Astrocyte of the hippocampus (primary cell): ENCODE results near the gene RNF145.
"Not testable (repeated sequence)": the region's sequence is repeated elsewhere in the genome, so short reads cannot be mapped to it uniquely, and the experiment has no call there.

Source experiments
- DNase-seq: peaks from one replicate; pipeline ENCODE4 v3.0.0; 2011; ENCODE audit warnings: low read depth, low spot score

RNF145 gene

GRCh38 chr5:159189310-159189709 lies 20.0 kb downstream of the RNF145 start:
- no peak for DNase-seq

GRCh38 chr5:159187719-159188118 lies 21.6 kb downstream of the RNF145 start:
- DNase-seq = no peak

GRCh38 chr5:159186319-159186718 lies 23.0 kb downstream of the RNF145 start:
- DNase-seq = peak; percentile 23

GRCh38 chr5:159185773-159186172 lies 23.6 kb downstream of the RNF145 start:
- DNase-seq = no peak

- DNase-seq = peak; percentile 85
Observed at GRCh38 chr5:159184858-159185381, 24.4 kb downstream of the RNF145 start.

- DNase-seq = peak; percentile 34
Observed at GRCh38 chr5:159184236-159184635, 25.1 kb downstream of the RNF145 start.

- DNase-seq = no peak
Observed at GRCh38 chr5:159183247-159183646, 26.1 kb downstream of the RNF145 start.

GRCh38 chr5:159182691-159183090 lies 26.7 kb downstream of the RNF145 start:
- DNase-seq = peak; percentile 20

- no peak for DNase-seq
Observed at GRCh38 chr5:159181651-159182050, 27.7 kb downstream of the RNF145 start.

GRCh38 chr5:159181152-159181551 lies 28.2 kb downstream of the RNF145 start:
- DNase-seq = no peak

- DNase-seq = no peak
Observed at GRCh38 chr5:159179529-159180305, 29.6 kb downstream of the RNF145 start.

- DNase-seq = peak; percentile 86
Observed at GRCh38 chr5:159178978-159179377, 30.4 kb downstream of the RNF145 start.

GRCh38 chr5:159175547-159175946 lies 33.8 kb downstream of the RNF145 start:
- DNase-seq = peak; percentile 26

GRCh38 chr5:159174511-159175168 lies 34.7 kb downstream of the RNF145 start:
- DNase-seq = peak; percentile 22

GRCh38 chr5:159171274-159171673 lies 38.1 kb downstream of the RNF145 start:
- no peak for DNase-seq

- no peak for DNase-seq
Observed at GRCh38 chr5:159170021-159170420, 39.3 kb downstream of the RNF145 start.

GRCh38 chr5:159166416-159166815 lies 42.9 kb downstream of the RNF145 start:
- no peak for DNase-seq

- no peak for DNase-seq
Observed at GRCh38 chr5:159163701-159164046, 45.7 kb downstream of the RNF145 start.

GRCh38 chr5:159163027-159163700 lies 46.2 kb downstream of the RNF145 start:
- peak; percentile 33 for DNase-seq

- no peak for DNase-seq
Observed at GRCh38 chr5:159161361-159162214, 47.8 kb downstream of the RNF145 start.

GRCh38 chr5:159158553-159159091 lies 50.7 kb downstream of the RNF145 start:
- not testable (repeated sequence) for DNase-seq
